GM20000 (cell line): ENCODE measurements around the gene PPP1R9A.

Experiments used
- DNase-seq: peaks from one replicate; pipeline ENCODE4 v3.0.0; 2012; ENCODE audit warnings: low spot score
- TF ChIP-seq, protein P1 (sequence below): IDR thresholded peaks from 2 replicates; pipeline ENCODE4 v1.5.1; 2012; ENCODE audit warnings: mild to moderate bottlenecking, control low read depth; ENCODE audit errors: extremely low read depth, missing control alignments

Gene PPP1R9A

DNA sequence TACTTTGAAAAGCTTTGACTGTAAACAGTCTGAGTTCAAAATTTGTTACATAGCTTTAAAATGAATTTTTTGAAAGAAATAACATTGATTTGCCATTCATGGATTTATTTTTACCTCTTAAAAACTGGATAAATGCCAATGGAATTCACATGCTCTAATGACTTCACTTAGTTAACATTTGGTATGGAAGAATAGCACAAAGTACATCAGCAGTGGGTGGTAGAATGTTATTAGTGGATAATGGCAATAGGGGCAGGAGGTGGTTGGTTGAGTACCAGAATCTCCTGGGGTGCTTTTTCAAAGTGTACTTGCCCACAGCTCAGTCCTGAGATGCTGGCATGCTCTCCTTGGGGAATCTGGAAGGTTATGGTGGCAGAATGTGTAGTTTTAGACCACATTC, 4.7 kb downstream of the PPP1R9A start:
- TF ChIP-seq, protein P1, sequence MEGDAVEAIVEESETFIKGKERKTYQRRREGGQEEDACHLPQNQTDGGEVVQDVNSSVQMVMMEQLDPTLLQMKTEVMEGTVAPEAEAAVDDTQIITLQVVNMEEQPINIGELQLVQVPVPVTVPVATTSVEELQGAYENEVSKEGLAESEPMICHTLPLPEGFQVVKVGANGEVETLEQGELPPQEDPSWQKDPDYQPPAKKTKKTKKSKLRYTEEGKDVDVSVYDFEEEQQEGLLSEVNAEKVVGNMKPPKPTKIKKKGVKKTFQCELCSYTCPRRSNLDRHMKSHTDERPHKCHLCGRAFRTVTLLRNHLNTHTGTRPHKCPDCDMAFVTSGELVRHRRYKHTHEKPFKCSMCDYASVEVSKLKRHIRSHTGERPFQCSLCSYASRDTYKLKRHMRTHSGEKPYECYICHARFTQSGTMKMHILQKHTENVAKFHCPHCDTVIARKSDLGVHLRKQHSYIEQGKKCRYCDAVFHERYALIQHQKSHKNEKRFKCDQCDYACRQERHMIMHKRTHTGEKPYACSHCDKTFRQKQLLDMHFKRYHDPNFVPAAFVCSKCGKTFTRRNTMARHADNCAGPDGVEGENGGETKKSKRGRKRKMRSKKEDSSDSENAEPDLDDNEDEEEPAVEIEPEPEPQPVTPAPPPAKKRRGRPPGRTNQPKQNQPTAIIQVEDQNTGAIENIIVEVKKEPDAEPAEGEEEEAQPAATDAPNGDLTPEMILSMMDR = no peak
- no peak for DNase-seq

DNA sequence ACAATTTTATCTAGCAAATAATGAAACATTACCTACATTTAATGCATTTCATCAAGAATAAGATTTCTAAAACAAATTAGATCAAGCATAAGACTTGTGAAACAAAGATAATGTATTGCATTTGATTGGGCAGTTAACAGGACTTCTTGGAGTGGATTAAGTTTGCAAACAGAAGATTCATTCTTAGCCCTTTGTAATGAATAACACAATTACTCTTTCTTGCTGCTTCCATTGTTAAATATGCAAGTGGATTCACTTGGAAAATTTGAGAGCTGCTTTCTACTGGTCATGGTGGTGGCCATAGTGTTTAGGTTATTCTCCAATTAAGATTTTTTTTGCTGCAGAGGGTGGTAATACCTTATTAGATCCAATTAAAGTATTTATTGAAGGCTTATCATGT, 6.0 kb downstream of the PPP1R9A start:
- DNase-seq = no peak
- TF ChIP-seq, protein P1 = no peak

DNA sequence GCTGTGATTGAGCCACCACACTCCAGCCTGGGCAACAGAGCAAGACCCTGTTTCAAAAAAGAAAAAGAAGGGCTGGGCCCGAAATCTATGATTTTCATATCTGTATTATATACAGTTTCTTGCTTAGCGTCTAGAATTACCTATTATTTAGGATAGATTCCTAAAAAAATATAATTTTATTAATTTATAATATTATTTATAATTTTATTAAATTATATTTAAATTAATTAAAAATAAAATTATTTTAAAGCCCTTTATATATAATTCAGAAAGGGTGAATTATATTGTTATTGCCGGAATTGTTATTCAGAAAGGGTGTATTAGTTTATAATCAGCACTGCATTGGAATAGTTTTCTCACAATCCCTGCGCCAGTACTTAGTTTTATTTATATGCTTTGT, 14.5 kb downstream of the PPP1R9A start:
- TF ChIP-seq, protein P1 = no peak
- no peak for DNase-seq

DNA sequence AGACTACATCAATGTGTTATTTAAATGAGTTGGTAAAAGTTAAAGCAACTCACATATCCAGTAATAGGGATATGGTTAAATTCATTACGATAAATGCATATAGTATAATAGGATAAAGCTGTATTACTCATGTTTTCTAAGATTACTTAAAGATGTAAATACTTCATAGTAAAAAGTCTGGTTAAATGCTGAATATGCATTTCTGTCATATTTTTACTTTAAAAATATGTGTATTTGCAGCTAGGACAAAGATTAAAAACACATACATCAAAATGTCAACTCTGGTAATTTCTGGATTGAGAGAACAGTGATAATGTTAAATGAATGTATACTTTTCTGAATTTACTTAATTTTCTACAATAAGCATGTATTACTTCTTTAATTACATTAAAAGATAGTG, 15.1 kb downstream of the PPP1R9A start:
- no peak for DNase-seq
- TF ChIP-seq, protein P1 = no peak

DNA sequence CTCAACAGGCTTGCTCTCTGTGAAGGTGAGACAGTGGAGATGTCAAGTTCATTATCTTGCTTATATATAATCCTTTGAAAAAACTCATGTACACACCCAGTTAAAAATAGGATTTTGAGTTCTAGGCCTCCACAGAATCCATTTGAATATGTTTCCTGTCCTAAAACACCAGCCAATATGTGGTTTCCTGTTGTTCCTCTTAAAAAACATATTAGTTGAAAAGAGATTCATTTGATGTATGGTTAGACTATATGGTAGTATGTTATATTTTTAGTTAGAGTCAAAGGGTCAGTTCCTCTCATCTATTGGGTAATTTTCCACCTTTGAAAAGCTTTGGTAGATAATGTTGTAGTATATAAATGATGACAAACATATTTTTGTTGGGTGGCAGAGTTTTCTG, 16.0 kb downstream of the PPP1R9A start:
- DNase-seq = no peak
- TF ChIP-seq, protein P1 = no peak

DNA sequence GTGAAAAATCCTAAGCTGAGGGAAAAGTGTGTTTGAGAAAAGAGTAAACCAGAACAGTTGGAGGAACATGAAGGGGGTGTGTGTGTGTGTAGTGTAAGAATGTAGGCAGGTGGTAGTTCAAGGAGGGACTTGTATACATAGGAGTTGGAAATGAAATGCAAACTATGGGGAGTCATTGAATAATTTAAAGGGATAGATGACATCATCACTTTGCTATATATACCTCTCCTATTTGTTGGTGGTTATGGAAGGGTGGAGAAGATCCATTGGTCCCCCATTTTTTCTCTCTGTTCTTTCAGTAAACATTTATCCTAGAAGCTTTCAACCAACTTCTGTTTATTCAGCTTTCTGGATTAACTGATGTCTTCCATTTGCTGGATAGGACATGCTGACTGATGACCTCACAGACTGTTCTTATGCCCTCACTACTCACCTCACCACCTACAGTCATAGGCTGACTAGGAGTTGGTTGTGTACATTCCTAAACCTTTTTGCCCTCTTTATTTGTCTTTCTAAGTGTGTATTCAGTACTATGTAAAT, 20.8 kb downstream of the PPP1R9A start:
- TF ChIP-seq, protein P1 = no peak
- DNase-seq = no peak

DNA sequence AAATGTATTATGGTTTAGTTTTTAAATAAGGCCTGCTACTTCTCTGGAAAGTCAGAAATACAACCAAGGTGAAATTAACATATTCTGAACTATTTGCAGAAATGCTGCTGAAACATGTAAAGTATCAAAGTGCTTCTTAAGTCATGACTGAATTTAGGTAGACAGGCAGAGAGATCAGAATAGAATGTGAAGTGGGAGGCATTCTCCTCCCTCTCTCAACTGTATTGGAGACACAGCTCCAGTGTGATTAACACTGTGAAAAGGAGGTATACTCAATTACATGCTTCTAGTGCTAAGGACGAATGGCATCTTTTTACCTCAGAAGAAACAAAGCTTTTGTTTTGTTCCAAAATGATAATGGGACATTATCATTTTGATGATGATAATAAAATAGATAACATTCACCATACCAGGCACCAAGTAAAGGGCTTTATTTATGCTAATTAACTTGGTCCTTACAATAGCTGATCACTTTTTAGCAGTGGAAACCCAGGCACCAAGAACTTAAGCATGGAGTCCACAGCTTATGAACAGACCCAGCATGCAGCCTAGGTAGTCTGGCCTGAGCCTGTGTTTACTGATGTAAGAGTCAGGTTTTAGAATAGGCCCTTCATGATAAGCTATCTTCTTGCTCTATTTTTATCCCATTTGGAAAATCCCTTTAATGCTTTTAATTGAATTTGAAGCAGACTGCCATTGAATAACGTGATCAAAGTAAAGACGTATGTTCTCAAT, 26.0 kb downstream of the PPP1R9A start:
- DNase-seq = no peak
- TF ChIP-seq, protein P1 = no peak
